GM18951 (cell line): Measurements from ENCODE around the gene SAP30L.

Experiments used
- POLR2A ChIP-seq: IDR thresholded peaks from 4 replicates; pipeline ENCODE4 v1.6.1; 2011; ENCODE audit warnings: mild to moderate bottlenecking; ENCODE audit not compliant: insufficient read length, insufficient read depth; ENCODE audit errors: extremely low read depth
- in situ Hi-C: fragments of 300-500 bp; cut with MboI; formaldehyde crosslinking; loops from one replicate; pipeline ENCODE4 v1.12.0; 2022; ENCODE audit warnings: low sequenced_read_pairs, mixed read lengths, inconsistent platforms; ENCODE audit not compliant: unreplicated experiment

The SAP30L gene

DNA sequence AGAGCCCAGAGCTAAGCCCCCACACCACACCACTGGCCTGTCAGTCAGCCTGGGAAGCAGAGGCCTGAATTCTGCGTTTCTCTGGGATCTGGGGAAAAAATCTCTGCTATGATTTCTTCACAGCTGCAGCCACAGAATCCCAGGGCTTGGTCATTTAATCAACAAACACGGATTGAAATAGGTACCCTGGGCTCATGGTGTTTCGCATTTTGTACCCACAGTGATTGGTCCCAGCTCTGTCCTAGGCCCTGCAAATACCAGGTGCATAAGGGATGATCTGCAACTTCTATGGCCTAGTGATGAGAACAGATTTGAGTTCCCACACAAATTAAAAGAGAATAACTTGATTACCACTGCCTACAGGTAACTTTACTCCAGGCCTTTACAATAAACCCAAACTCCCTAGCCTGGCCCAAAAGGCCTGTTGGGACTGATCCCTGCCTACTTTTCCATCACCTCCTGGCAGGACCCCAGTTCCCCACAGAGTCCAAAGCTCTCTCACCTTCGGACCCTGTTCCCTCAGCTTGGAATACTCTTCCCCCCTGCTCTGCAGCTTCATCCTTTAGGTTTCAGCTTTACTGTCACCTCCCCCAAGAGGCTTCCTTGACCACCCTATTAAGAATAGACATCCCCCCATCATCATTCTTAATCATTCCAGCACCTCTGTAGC is 14.7 kb upstream of the SAP30L start:
- in situ Hi-C loops, result no loop called here
- TF ChIP-seq POLR2A, result no peak

DNA sequence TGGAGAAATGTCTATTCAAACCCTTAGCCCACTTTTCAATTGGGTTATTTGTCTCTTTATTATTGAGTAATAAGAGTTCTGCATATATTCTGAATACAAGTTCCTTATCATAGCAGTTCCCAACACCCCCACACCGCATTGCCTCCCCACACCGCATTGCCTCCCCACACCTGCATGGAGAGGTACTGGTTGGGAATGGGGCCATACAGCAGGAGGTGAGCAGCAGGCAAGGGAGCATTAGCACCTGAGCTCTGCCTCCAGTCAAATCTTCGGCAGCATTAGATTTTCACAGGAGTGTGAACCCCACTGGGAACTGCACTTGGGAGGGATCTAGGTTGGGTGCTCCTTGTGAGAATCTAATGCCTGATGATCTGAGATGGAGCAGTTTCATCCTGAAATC is 10.6 kb upstream of the SAP30L start:
- in situ Hi-C loops, result no loop called here

DNA sequence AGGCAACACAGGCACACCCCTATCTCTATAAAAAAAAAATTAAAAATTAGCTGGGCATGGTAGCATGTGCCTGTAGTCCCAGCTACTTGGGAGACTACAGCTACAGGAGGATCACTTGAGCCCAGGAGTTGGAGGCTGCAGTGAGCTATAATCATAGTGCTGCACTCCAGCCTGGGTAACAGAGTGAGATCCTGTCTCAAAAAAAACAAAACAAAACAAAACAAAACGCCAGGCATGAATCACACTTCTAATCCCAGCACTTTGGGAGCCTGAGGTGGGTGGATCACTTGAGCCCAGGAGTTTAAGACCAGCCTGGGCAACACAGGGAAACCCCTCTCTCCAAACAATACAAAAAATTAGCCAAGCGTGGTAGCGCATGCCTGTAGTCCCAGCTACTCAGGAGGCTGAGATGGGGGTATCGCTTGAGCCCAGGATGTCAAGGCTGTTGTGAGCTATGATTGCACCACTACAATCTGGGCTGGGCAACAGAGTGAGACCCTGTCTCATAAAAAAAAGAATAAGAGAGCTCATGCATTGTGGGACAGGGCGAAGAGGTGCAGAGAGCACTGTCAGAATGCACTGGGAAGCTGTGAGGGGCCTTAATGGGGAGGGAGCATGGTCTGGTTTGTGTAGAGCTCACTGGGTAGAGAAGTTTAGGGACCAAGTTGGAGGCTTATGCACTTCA is 8.4 kb upstream of the SAP30L start:
- TF ChIP-seq POLR2A, result no peak
- in situ Hi-C loops, result no loop called here

More for the DNA sequence above, 10.6 kb upstream of the SAP30L start:
- TF ChIP-seq POLR2A, result no peak

DNA sequence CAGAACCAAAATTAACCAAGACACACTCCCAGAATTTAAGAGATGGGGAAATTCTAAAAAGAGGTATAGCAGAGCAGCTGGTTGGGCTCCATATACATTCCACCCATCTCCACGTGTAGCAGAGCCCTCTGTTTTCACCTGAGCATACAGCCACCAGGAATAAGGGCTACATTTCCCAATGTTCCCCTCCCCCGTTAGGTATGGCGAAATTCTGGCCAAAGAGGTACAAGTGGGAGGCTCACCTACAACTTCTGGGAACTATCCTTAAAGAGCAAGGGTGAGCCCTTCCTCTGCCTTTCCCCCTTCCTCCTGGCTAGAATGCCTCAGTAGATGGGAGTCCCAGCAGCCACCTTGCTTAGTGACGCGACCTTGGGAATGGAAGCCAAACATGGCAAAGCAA is 5.3 kb upstream of the SAP30L start:
- in situ Hi-C loops, result no loop called here
- no peak for TF ChIP-seq POLR2A

DNA sequence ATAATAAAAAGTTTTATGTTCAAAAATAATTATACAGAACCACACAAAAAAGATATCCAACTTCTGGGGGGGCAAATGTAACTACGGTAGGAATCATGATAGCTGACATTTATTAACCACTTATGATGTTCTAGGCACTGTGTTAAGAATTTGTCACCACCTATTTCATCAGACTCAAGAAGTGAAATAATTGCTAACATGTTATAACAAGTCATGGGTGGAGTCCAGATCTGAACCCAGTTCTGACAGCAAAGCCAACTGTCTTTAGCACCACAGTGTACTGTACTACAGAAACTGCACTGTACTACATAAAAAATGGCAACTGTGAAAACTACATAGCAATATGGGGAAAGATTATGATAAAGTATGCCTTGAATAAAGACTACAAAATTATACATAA is 3.0 kb upstream of the SAP30L start:
- no peak for TF ChIP-seq POLR2A
- in situ Hi-C loops, result no loop called here

DNA sequence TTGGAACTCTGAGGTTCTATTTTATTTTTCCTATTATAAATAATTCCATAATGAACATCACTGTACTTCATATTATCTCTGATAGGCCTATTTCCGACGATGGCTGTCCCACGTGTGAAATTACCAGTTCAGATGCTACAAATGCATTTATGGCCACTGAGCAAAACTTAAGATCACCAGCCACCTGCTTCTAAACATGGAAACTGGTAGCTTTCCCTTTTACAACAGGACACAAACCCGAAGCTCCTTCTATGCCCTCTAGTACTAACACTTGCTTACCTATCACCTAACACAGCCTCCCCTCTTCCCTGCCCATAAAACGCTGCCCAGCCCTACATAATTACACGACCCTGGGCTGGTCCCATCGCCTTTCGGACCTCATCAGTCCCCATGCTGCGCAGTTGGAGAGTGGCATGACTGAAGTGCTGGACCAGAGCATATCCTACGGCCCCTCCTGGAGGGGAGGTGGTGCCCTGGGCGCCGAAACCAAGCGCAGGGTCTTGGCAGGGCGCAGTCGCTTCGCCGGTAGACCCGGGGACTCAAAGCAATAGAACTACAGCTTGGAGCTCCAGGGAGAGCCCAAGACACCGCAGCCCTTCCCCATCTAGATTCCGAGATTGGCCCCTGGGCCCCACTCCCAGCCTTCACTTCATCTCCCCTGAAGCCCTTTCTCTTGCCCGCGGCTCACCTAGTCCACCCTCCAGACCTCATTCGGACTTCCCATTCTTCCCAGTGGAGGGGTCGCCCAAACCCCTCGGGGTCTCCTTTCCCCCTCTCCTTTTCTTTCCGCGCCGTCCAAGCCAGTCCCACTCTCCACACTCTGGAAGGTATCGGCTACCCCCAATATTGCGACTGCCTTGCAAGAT is 1.0 kb upstream of the SAP30L start:
- in situ Hi-C loops, result no loop called here
- no peak for TF ChIP-seq POLR2A

DNA sequence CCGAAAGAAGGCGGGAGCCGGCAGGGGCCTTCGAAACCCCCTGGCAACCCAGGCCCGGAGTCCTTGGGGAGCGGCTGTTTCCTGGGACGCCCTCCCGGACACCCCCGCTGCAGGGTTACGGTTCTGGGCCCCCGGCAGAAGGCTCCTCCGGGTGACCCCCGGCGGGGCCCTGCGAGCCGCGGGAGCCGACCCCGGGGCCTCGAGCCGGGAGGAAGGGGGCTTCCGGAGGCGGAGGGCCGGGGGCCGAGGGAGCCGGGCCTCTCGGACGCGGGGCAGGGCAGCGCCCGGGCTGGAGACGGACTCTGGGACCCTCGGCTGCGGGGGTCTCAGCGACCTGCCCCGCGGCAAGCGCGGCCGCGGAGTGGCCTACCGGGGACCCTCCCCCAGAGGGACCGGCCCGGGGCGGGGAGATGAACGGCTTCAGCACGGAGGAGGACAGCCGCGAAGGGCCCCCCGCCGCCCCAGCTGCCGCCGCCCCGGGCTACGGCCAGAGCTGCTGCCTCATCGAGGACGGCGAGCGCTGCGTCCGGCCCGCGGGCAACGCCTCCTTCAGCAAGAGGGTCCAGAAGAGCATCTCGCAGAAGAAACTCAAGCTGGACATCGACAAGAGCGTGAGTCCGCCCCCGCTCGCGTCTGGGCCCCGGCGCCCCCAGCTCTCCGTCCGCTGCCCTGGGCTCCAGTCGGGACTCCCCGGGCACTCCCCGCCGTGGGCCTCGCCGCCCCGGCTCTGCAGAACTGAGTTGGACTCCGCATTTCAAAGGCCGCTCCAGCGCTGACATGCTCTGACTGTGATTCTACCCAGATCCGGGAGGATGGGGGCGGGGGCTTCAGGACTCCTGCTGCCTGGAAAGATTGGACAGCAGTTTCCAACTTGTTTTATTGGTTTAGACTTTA is 645 bp downstream of the SAP30L start:
- in situ Hi-C loops, result no loop called here
- TF ChIP-seq POLR2A, result no peak

DNA sequence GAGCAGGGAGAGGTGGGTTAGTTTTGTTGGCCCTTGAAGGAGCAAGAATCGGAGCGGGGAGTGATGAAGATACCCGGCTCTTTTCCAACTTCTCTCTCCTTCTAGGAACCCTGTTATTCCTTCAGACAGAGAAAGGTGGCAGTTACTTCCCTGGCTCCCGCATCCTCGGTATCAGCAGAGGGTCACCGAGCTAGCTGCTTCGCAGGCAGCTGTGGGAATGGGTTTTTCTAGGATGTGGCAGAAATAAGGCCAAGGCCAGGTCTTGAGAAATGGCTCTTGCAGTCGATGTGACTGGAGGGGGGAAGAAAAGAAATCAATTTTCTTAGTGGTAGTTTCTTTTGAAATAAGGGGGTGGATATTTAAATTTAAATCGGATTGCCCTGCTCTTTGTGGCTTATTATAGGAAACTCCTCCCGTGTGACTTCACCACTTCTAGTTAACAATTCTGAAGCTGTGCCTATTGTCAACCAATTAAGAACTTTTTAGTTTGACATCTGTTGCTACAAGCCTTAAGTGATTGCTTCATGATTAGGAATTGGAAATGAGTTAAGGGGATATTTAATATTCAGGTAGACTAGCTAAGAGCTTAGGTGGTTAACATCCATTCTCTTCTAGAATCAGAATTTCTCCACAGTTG is 1.4 kb downstream of the SAP30L start:
- no peak for TF ChIP-seq POLR2A
- in situ Hi-C loops, result no loop called here

DNA sequence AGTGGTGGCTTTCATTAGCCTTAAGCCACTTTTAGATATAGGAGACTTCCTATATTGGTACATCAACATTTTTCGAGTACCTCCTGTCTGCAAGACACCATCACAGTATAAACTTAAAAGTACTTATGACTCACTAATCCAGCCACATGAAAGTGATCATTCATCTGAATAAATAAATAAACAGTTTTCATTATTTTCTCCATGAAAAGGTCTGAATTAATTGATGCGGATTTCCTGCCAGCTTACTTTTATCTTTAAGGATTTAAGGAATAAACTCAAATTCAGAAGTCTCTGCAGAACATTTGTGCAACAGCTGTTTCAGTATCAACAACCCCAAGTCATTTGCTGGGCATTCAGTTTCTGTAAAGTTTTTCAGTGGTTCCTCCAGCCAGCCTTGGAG is 4.0 kb downstream of the SAP30L start:
- TF ChIP-seq POLR2A, result no peak
- in situ Hi-C loops, result no loop called here

DNA sequence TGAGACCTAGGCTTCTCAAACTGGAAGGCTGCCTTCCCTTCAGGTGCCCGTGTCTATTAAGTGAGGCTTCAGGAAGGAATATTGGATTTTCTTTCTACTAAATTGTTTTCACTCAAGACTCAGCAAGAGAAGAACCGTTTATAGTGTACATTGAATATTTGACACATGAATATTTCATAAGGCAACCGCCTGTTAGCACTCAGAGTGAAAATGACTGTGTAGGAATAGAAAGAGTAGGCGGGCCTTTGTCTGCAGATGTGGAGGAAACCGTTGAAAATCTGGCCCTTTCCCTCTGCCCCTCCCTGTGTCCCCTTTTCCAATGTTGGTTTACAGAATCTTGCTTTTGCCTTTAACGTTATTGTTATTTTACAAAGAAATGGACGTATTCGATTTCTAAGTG is 6.2 kb downstream of the SAP30L start:
- in situ Hi-C loops, result no loop called here
- no peak for TF ChIP-seq POLR2A

DNA sequence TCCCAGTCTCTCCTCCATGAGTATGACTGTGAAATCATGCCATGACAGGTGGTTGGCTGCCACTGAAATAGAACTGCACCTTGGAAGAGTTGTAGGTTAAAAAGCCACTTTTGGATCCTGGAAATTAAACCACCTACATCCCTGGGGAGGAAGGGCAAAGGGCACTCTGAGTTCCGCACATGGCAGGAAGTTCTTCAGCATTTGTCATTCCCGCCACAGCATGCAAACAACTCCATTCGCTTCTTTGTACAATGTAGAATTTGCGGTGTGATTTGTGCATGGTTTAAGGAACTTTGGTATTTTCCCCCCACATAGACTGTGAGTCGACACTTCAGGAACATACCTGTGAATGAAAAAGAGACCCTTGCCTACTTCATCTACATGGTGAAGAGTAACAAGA is 9.8 kb downstream of the SAP30L start:
- TF ChIP-seq POLR2A, result no peak
- in situ Hi-C loops, result no loop called here

DNA sequence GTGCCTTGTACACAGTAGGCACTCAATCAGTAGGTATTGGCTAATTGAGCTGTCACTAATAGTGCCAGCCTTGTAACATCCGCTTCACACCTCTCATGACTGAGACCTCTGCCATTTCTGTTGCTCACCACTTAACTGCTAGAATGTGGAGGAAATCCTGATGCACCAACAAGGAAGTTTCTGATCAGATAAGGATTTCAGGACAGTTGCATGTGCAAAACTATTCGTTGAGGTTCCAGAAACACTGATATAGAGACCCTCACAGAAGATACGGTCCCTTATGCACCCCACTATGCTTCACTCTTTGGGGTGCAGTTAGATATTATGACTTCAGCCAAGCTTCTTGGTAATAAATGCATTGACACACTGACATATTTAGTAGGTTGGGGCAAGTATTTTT is 10.7 kb downstream of the SAP30L start:
- no peak for TF ChIP-seq POLR2A

More for the DNA sequence above, 10.7 kb downstream of the SAP30L start:
- in situ Hi-C loops, result no loop called here
